ENCODE data around the gene STX19. TPM values are rescaled to one million over a fixed set of nuclear protein-coding genes. Genes with fewer than 3 reads are reported as not detected.
"Not testable (repeated sequence)": the region's sequence is repeated elsewhere in the genome, so short reads cannot be mapped to it uniquely, and the experiment has no call there.

STX19 gene
- total RNA-seq, 2 experiments from 2014 or later, result not detected

DNA sequence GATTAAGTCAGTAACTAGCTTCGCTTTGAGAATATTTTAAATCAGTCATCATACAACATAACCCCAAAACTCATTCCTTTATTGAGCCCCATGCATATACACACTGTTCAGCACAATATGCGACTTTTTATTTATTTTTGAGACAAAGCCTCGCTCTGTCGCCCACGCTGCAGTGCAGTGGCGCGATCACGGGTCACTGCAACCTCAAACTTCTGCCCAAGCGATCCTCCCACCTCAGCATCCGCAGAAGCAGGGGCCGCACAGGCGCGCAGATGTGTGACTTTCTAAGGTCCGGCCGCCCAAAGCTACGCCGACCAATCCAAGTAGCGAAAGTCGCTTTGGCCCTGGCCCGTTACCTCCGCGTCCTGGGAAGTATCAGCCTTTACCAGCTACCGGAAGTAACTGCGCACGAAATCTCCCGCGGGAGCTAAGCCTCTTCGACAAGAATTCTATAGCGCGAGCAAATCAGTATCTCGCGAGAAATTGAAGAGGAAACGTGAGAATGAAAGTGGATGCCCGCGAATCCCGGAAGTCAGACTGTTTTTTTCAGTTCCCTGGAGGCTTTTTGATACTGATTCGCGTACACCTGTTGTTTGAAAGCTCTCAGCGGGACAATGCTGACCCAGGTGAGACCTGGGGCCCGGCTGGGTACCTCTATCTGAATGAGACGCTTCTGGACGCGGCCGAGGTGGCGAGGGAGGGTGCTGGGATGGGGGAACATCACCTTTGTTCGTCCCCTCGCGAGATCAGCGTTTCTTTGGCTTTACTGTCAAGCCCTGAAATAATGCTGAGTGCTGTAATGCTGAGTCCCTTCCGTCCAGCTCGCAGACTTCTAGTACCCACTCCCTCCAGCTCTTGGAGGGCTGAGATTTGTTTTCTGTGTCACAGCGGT lies 34.4 kb upstream of the STX19 start, which contains the start of the genes DHFR2 and NSUN3:
Gene DHFR2, minus strand, starts transcription at position 404 of the 892 bp plus-strand sequence. CDS start 1,405 bp downstream, outside the sequence.
Gene NSUN3, plus strand, starts transcription at position 549 of the 892 bp plus-strand sequence. Its CDS starts 66 bp downstream, at position 615.
- Mint-ChIP-seq H3K9me3 (peaks cover 9% of the 10 kb centered on the region), H3K36me3 (ENCODE audit: low read depth) (peaks cover 50% of the 10 kb centered on the region), H3K4me1 (peaks cover 39% of the 10 kb centered on the region), H3K4me3 (peak within 1 kb of the TSS; percentile 89), H3K27me3 (no peaks in the 10 kb centered on the region), H3K27ac (peak within 1 kb of the TSS; percentile 97)
- ChIA-PET POLR2A (interaction anchor here (1.0 kb wide), 1 partner anchor 83 kb away, joined by 3 read pairs; no protein-coding TSS in a partner anchor), CTCF (interaction anchor here (0.8 to 1.6 kb wide), 4 partner anchors 9 to 52 kb away, joined by 3 to 6 read pairs (median 4); no protein-coding TSS in a partner anchor)
- peak; percentile 91 for DNase-seq

DNA sequence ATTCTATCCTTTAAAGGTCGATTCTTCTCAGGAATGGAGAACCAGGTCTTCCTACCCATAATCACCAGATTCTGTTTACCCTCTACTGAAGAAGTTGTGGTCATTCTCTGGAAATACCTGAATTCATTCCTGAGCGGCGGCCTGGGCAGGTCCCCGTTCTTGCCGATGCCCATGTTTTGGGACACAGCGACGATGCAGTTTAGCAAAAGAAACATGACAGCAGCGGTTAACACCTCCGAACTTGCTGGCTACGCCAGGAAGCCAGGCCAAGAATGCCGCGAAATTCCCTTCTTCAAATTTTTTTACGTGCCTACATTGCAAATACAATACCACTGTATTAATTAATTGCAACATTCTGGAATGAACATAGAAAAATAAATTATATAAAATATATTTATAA lies 32.9 kb upstream of the STX19 start:
- DNase-seq, result no peak
- Mint-ChIP-seq H3K4me3 (no peak overlapping the region), H3K9me3 (no peaks in the 10 kb centered on the region), H3K27ac (no peak overlapping the region), H3K36me3 (ENCODE audit: low read depth) (peaks cover 35% of the 10 kb centered on the region), H3K4me1 (peaks cover 32% of the 10 kb centered on the region), H3K27me3 (no peaks in the 10 kb centered on the region)
- ChIA-PET CTCF (interaction anchor here (1.0 kb wide), 1 partner anchor 21 kb away, joined by 3 read pairs; no protein-coding TSS in a partner anchor), POLR2A (no interaction called here)

DNA sequence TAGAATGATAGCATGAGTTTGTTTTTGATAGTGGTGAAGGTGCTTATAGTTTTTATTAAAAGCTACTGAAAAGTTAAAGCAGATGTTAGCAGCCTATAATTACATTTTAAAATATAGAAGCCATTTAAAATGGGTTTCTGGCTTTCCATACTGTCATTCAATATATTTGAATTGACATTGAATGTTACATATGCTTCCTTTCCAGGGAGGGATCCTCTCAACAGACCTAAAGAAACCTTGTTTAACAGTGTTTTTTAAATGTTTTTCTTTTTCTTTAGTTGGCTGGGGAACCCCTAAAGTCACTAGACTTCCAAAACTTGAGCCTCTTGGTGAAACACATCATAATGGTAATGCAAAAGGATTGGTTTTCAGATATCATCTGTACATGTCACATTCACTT lies 22.1 kb upstream of the STX19 start:
- no peaks in the 10 kb centered on the region for H3K27me3 Mint-ChIP-seq
- ChIA-PET POLR2A (no interaction called here), CTCF (interaction anchor here (1.0 kb wide), 2 partner anchors 15 to 16 kb away, joined by 3 to 4 read pairs; no protein-coding TSS in a partner anchor)
- H3K27ac Mint-ChIP-seq, result no peak overlapping the region
- peaks cover 4% of the 10 kb centered on the region for H3K36me3 Mint-ChIP-seq (ENCODE audit: low read depth)
- no peak overlapping the region for H3K4me3 Mint-ChIP-seq
- no peaks in the 10 kb centered on the region for H3K4me1 Mint-ChIP-seq
- H3K9me3 Mint-ChIP-seq, result no peaks in the 10 kb centered on the region
- DNase-seq, result no peak

DNA sequence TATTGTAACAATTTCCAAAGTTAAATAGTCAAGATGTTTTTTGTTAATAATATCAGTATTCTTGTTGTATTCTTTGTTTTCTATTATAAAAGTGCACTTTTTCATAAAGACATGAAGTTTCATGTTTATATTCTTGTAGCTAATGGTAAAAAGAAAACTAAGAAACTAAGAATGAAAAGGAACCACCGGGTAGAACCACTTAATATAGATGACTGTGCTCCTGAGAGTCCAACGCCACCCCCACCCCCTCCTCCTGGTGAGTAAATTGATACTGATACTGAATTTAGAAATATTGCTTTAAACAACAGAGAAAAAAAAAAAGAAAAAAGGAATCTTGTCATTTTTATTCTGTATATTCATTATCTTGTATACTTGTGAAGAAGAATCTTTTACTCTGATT lies 20.9 kb upstream of the STX19 start:
- H3K27me3 Mint-ChIP-seq, result no peaks in the 10 kb centered on the region
- no peaks in the 10 kb centered on the region for H3K4me1 Mint-ChIP-seq
- peaks cover 10% of the 10 kb centered on the region for H3K36me3 Mint-ChIP-seq (ENCODE audit: low read depth)
- POLR2A ChIA-PET, result no interaction called here
- H3K4me3 Mint-ChIP-seq, result no peak overlapping the region
- no peaks in the 10 kb centered on the region for H3K9me3 Mint-ChIP-seq
- no peak overlapping the region for H3K27ac Mint-ChIP-seq
- CTCF ChIA-PET, result no interaction called here
- DNase-seq, result no peak

DNA sequence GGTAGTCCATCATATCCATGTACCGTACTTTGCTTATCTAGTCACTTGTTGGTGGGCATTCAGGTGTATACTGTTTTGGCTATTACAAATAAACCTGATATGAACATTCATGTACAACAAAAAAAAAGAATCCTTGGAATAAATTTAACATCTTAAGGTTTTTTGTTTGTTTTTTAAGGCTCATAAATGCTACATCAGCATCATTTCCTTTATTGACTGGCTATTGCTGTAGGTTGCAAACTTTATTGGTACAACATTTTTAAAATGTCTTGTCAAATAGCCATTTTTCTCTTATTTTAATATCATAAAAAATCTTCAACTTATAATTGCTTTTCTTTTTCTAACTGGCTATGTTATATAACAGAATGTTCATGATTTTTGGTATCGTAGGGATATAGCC lies 18.1 kb upstream of the STX19 start:
- Mint-ChIP-seq H3K4me3 (no peak overlapping the region), H3K36me3 (ENCODE audit: low read depth) (peaks cover 13% of the 10 kb centered on the region), H3K4me1 (no peaks in the 10 kb centered on the region), H3K27ac (no peak overlapping the region), H3K9me3 (no peaks in the 10 kb centered on the region), H3K27me3 (no peaks in the 10 kb centered on the region)
- POLR2A ChIA-PET, result no interaction called here
- CTCF ChIA-PET, result interaction anchor here (1.6 kb wide), 1 partner anchor 36 kb away, joined by 3 read pairs; no protein-coding TSS in a partner anchor
- DNase-seq, result no peak

DNA sequence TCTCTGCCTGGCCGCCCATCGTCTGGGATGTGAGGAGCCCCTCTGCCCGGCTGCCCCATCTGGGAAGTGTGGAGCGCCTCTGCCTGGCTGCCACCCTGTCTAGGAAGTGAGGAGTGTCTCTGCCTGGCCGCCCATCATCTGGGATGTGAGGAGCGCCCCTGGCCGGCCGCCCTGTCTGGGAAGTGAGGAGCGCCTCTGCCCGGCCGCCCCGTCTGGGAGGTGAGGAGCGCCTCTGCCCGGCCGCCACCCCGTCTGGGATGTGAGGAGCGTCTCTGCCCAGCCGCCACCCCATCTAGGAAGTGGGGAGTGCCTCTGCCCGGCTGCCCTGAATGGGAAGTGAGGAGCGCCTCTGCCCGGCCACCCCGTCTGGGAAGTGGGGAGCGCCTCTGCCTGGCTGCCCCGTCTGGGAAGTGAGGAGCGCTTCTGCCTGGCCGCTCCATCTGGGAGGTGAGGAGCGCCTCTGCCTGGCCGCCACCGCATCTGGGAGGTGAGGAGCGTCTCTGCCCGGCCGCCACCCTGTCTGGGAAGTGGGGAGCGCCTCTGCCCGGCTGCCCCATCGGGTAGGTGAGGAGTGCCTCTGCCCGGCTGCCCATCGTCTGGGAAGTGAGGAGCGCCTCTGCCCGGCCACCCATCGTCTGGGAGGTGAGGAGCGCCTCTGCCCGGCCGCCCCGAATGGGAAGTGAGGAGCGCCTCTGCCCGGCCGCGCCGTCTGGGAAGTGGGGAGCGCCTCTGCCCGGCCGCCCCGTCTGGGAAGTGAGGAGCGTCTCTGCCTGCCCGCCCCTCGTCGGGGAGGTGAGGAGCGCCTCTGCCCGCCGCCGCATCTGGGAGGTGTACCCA lies 15.9 kb upstream of the STX19 start:
- H3K4me3 Mint-ChIP-seq, POLR2A ChIA-PET, DNase-seq, H3K4me1 Mint-ChIP-seq, H3K27ac Mint-ChIP-seq, H3K27me3 Mint-ChIP-seq, H3K9me3 Mint-ChIP-seq: not testable (repeated sequence)
- CTCF ChIA-PET, result interaction anchor here (0.7 kb wide), 1 partner anchor 28 kb away, joined by 3 read pairs; no protein-coding TSS in a partner anchor
- H3K36me3 Mint-ChIP-seq (ENCODE audit: low read depth), result peaks cover 13% of the 10 kb centered on the region

DNA sequence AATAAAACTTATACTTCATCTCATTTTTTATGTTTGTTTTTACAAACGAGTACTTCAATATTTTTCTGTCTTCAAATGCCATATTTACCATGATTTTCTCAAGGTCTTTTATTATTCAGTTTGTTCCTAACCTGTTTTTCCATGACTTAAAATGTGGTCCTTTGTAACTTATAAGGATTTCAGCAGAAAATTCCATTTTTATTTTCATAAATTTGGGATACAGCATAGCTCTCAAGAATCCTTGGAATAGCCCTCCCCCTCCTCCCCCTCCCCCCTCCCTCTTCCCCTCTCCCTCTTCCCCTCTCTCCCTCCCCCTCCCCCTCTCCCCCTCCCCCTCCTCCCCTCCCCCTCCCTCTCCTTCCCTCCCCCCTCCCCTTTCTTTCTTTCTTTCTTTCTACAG lies 14.9 kb upstream of the STX19 start:
- no peak overlapping the region for H3K4me3 Mint-ChIP-seq

DNA sequence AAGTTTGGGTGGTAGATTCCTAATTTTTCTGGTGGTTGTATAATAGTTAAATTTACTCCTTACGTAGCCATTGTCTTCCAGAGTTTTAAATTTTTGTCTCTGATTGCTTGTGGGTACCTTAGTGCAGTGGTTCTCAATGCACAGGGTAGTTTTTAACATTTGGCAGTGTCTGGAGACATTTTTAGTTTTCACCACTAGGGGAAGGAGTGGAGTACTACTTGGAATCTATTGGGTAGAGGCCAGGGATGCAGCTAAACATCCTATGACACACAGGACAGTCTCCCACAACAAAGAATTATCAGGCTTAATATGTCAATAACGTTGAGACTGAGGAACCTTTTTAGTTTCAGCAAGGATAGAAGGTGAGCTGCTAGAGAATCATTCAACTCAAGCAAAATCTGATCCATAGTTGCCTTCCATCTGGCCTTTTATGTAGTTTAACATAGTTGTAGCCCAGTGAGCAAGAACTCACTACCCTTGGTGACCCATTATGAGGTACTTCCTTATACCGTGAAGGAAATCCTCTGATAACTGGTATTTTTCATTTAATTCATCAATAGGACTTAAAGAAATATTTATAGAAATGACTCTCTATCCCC lies 8.6 kb upstream of the STX19 start:
- CTCF ChIA-PET, result interaction anchor here (0.6 to 1.8 kb wide), 2 partner anchors 25 to 32 kb away, joined by 3 to 6 read pairs; partner anchors contain the start of genes DHFR2 and NSUN3
- no peaks in the 10 kb centered on the region for H3K4me1 Mint-ChIP-seq
- no peaks in the 10 kb centered on the region for H3K9me3 Mint-ChIP-seq
- peaks cover 2% of the 10 kb centered on the region for H3K36me3 Mint-ChIP-seq (ENCODE audit: low read depth)
- H3K27ac Mint-ChIP-seq, result no peak overlapping the region
- POLR2A ChIA-PET, result no interaction called here
- DNase-seq, result no peak
- H3K27me3 Mint-ChIP-seq, result no peaks in the 10 kb centered on the region
- no peak overlapping the region for H3K4me3 Mint-ChIP-seq

More for the DNA sequence above, 14.9 kb upstream of the STX19 start:
- no peaks in the 10 kb centered on the region for H3K4me1 Mint-ChIP-seq
- H3K27ac Mint-ChIP-seq, result peak overlapping the region; percentile 62
- ChIA-PET CTCF (no interaction called here), POLR2A (no interaction called here)
- H3K9me3 Mint-ChIP-seq, result no peaks in the 10 kb centered on the region
- H3K27me3 Mint-ChIP-seq, result no peaks in the 10 kb centered on the region
- peaks cover 13% of the 10 kb centered on the region for H3K36me3 Mint-ChIP-seq (ENCODE audit: low read depth)
- no peak for DNase-seq

DNA sequence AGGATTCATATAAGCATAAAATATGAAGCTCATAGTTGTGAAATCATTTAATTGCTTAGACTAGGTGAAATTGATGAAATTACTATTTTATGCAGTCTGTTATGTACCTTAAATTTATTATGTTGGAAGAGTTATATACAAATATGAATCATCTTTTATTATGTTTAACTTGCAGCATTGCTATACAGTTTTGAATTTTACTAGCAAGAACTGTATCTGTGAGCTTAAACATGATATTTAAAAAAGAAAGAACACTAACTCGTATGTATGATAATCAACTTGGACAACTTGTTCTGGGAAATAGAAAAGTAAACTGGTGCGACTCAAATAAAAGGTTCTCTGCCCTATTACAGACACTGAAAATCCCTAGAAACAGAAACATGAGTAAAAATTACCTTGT lies 1.8 kb downstream of the STX19 start:
- H3K4me1 Mint-ChIP-seq, result no peaks in the 10 kb centered on the region

DNA sequence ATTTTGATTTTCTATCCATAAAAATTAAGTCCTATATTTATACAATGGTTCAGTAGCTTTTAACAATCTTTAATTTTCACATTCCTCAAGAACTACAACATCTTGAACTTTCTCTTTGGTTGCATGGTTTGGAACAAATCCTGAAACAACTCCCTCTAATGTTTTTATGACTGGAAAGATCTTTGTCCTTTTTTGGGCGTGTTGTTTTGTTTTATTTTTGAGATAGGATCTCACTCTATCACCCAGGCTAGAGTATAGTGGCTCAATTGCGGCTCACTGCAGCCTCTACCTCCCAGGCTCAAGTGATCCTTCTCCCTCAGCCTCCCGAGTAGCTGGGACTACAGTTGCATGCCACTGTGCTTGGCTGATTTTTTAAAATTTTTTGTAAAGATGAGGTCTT lies 4.0 kb downstream of the STX19 start:
- no peaks in the 10 kb centered on the region for H3K9me3 Mint-ChIP-seq
- H3K4me3 Mint-ChIP-seq, result no peak overlapping the region
- DNase-seq, result no peak
- H3K27me3 Mint-ChIP-seq, result no peaks in the 10 kb centered on the region
- no peak overlapping the region for H3K27ac Mint-ChIP-seq
- POLR2A ChIA-PET, result no interaction called here
- CTCF ChIA-PET, result interaction anchor here (0.6 kb wide), 1 partner anchor 20 kb away, joined by 3 read pairs; no protein-coding TSS in a partner anchor
- peaks cover 2% of the 10 kb centered on the region for H3K36me3 Mint-ChIP-seq (ENCODE audit: low read depth)
- H3K4me1 Mint-ChIP-seq, result no peaks in the 10 kb centered on the region

More for the DNA sequence above, 1.8 kb downstream of the STX19 start:
- POLR2A ChIA-PET, result no interaction called here
- H3K27ac Mint-ChIP-seq, result no peak overlapping the region
- no peaks in the 10 kb centered on the region for H3K36me3 Mint-ChIP-seq (ENCODE audit: low read depth)
- no peak overlapping the region for H3K4me3 Mint-ChIP-seq
- H3K27me3 Mint-ChIP-seq, result no peaks in the 10 kb centered on the region
- CTCF ChIA-PET, result interaction anchor here (1.2 kb wide), 1 partner anchor 9 kb away, joined by 3 read pairs; no protein-coding TSS in a partner anchor
- H3K9me3 Mint-ChIP-seq, result no peaks in the 10 kb centered on the region
- DNase-seq, result no peak

DNA sequence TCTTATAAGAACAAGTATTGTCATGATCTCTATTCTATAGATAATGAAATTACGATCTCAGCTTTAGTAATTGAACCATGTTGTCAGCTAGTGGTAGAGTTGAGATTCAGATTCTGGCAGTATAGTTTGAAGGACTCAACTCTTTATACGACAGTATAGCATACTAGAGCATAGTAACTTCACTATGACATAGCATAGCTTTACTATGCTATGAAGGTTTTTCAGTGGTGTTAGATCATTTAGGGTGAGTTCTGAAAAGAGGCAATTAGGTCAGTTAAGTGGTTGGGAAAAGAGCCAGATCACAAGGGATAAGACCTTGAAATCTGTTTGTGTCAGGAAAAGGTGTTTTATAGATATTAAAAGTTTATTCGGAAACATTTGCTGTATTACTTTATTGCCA lies 8.1 kb downstream of the STX19 start:
- Mint-ChIP-seq H3K4me3 (no peak overlapping the region), H3K4me1 (no peaks in the 10 kb centered on the region), H3K27me3 (no peaks in the 10 kb centered on the region), H3K27ac (no peak overlapping the region), H3K36me3 (ENCODE audit: low read depth) (peaks cover 3% of the 10 kb centered on the region), H3K9me3 (no peaks in the 10 kb centered on the region)
- ChIA-PET CTCF (no interaction called here), POLR2A (no interaction called here)
- no peak for DNase-seq

DNA sequence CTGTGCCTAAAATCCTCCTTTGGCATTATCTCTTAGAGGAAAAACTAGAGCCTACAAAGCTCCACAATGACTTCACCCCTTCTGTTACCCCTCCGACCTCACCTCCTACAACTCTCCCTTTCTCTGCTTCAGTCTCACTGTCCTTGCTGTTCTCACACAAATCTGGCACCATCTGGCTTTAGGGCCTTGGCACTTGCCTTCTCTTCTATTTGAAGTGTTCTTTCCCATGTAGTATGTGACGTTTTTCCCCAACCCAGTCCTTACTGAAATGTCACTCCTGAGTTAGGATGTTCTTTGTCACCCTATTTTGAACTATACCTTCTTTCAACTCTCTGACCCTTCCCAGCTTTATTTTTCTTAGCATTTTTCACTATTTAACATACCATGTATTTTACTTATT lies 8.7 kb downstream of the STX19 start:
- no peak for DNase-seq
- Mint-ChIP-seq H3K27ac (no peak overlapping the region), H3K4me3 (no peak overlapping the region), H3K4me1 (peaks cover 6% of the 10 kb centered on the region), H3K9me3 (peaks cover 4% of the 10 kb centered on the region), H3K36me3 (ENCODE audit: low read depth) (peaks cover 9% of the 10 kb centered on the region), H3K27me3 (no peaks in the 10 kb centered on the region)
- CTCF ChIA-PET, result no interaction called here
- POLR2A ChIA-PET, result interaction anchor here (0.7 kb wide), 1 partner anchor 82 kb away, joined by 5 read pairs; no protein-coding TSS in a partner anchor
